ENCODE results near the gene ZNF432. TPM values are rescaled to one million over a fixed set of nuclear protein-coding genes. Genes with fewer than 3 reads are reported as not detected.

ZNF432 gene
- total RNA-seq, 4 donors from 2014 or later = 2.1 to 9.5 (median 4.4) TPM

DNA sequence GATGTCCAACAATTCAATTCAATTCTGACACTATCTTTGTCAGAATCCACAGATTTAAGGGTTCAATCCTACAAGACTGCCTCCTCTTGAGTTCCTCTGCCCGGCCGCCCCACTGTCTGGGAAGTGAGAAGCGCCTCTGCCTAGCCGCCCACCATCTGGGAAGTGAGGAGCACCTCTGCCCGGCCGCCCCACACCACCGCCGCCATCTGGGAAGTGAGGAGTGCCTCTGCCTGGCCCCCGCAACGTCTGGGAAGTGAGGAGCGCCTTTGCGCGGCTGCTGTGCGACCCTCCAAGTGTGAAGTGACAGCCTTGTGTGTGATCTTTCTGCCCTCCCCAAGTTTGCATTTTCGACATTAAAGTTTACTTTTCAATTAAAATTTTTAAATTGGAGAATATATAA, 26.4 kb downstream of the ZNF432 start:
- peaks cover 4 to 5% of the 10 kb centered on the region in 2 donors for H3K4me1 ChIP-seq
- ATAC-seq = no peak
- in situ Hi-C loops (cut with MboI; ENCODE audit: low sequenced_read_pairs in 4 of 4) = no loop called here
- no peak for DNase-seq
- peaks cover 0 to 59% (median 2%) of the 10 kb centered on the region in 3 donors for H3K9me3 ChIP-seq
- H3K27me3 ChIP-seq = no peaks in the 10 kb centered on the region
- intact Hi-C loops (cut with DNase I; ENCODE audit: low total_unique reads) = loop anchor here (10.0 kb wide), 1 partner anchor 317 kb away; no protein-coding TSS in a partner anchor
- no peak overlapping the region for H3K27ac ChIP-seq
- H3K4me3 ChIP-seq = peak overlapping the region in 1 of 4 donors; percentile 4
- no peak for TF ChIP-seq CTCF (IDR thresholded peaks at IDR 0.05 in 4 of 5, conservative IDR thresholded peaks at IDR 0.05 in 1 of 5)
- no peak for TF ChIP-seq POLR2A (IDR thresholded peaks at IDR 0.05)
- H3K36me3 ChIP-seq = peaks cover 48 to 99% of the 10 kb centered on the region in 2 donors

DNA sequence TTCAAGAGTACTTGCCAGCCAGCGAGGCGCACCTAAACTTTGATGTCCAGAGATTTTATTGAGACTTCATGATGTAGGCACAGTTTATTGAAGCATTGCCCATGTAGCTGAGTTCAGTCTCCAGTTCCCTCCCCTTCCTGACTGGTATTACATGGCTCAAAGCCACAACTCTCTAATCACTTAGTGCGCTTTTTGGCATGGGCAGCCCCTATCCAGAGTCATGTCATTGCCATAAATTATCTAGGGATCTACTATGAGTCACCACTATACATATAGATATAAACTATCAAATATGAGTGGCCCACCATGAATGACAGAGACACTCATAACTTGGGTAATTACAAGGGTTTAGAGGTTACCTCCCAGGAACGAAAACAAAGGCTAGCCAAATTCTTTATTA, 28.1 kb downstream of the ZNF432 start:
- ATAC-seq (no peak), DNase-seq (no peak)
- Histone ChIP-seq H3K9me3 (peaks cover 0 to 66% (median 2%) of the 10 kb centered on the region in 3 donors), H3K4me3 (peak overlapping the region in 1 of 4 donors; percentile 4), H3K27ac (no peak overlapping the region), H3K27me3 (no peaks in the 10 kb centered on the region), H3K36me3 (peaks cover 60 to 100% of the 10 kb centered on the region in 2 donors), H3K4me1 (no peaks in the 10 kb centered on the region)
- intact Hi-C loops (cut with DNase I; ENCODE audit: low total_unique reads) (loop anchor here (10.0 kb wide), 1 partner anchor 316 kb away; no protein-coding TSS in a partner anchor), in situ Hi-C loops (cut with MboI; ENCODE audit: low sequenced_read_pairs in 4 of 4) (no loop called here)
- TF ChIP-seq POLR2A (IDR thresholded peaks at IDR 0.05) = no peak
- TF ChIP-seq CTCF (IDR thresholded peaks at IDR 0.05 in 4 of 5, conservative IDR thresholded peaks at IDR 0.05 in 1 of 5) = no peak

- no peaks in the 10 kb centered on the region for H3K27me3 ChIP-seq
- H3K36me3 ChIP-seq = peaks cover 0 to 33% of the 10 kb centered on the region in 2 donors
- H3K4me3 ChIP-seq = no peak overlapping the region
- in situ Hi-C loops (cut with MboI; ENCODE audit: low sequenced_read_pairs in 4 of 4) = no loop called here
- no peak for ATAC-seq
- H3K4me1 ChIP-seq = peaks cover 0 to 5% of the 10 kb centered on the region in 2 donors
- intact Hi-C loops (cut with DNase I; ENCODE audit: low total_unique reads) = no loop called here
- H3K27ac ChIP-seq = no peak overlapping the region
- H3K9me3 ChIP-seq = peaks cover 0 to 32% (median 0%) of the 10 kb centered on the region in 3 donors
- no peak for TF ChIP-seq POLR2A (IDR thresholded peaks at IDR 0.05)
- no peak for DNase-seq
Measured at GRCh38 chr19:52010674-52011073, 38.0 kb downstream of the ZNF432 start.

DNA sequence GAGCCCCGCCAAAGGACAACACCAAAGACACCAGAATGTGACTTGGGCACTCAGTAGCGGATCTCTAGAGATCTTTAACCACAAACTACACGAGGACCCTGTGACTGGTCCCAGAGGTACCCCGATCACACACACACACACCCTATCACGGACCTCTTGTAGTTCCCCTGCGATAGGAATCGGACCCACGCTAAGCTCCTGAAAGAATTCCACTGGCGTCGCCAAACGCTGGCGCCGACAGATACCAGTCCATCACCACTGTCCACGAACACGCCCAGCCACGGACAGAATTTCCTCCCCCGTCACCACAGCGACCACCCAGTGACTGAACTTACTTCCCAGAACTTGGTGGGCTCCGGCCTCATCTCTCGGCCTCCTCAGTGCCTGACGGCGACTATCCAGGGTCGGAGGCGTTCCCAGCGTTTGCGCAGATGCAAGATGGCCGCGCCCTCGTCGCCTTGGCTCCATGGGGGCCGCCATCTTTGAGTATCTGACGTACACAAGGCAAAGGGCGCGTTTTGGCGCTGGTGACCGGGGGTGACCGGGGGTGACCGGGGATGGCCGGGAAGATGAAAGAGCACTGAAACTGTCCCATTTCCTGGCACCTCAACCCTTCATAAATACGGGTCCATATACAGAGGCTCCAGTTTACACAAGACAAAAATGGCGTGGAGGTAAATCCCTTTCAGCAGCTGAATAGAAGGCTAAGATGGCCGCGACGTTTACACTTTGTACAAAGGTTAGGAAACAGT, 40.7 kb downstream of the ZNF432 start, which contains the start of gene ZNF615:
ZNF615 (minus strand) TSS at position 406 of the 752 bp plus-strand sequence. CDS start 4,500 bp downstream, outside the sequence.
- Histone ChIP-seq H3K4me3 (peak within 1 kb of the TSS; percentile 82 to 97 (median 88)), H3K27me3 (no peaks in the 10 kb centered on the region), H3K36me3 (peaks cover 3 to 24% of the 10 kb centered on the region in 2 donors), H3K4me1 (peaks cover 0 to 5% of the 10 kb centered on the region in 2 donors), H3K9me3 (peaks cover 0 to 17% (median 0%) of the 10 kb centered on the region in 3 donors), H3K27ac (peak within 1 kb of the TSS; percentile 75 to 86 (median 82))
- peak; percentile 77 to 81 for DNase-seq
- TF ChIP-seq CTCF (IDR thresholded peaks at IDR 0.05 in 4 of 5, conservative IDR thresholded peaks at IDR 0.05 in 1 of 5) = no peak
- TF ChIP-seq POLR2A (IDR thresholded peaks at IDR 0.05) = peak; percentile 10 to 14
- intact Hi-C loops (cut with DNase I; ENCODE audit: low total_unique reads) (loop anchor here (1.0 to 10.0 kb wide), 5 partner anchors 20 to 413 kb away; partner anchors contain the start of genes ZNF350, ZNF432, ZNF613 and ZNF614), in situ Hi-C loops (cut with MboI; ENCODE audit: low sequenced_read_pairs in 4 of 4) (no loop called here)
- peak; percentile 94 to 98 for ATAC-seq

DNA sequence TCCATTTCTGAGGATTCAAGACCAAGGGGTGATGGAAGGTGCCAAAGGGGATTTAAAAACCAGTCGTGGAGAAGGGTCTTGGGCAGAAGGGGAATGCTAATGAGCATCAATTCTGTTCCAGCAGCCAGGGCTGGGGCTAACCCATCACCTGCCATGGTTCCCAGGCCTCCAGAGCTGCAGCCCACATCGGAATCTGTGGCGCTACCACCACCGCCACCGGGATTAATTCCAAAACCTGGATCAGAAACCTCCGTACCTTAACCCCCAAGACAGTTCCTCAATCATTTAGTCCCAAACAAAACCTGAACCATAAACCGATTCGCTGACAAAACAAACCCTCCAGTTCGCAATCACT, 41.2 kb downstream of the ZNF432 start:
- no peak for ATAC-seq
- no peak for DNase-seq
- intact Hi-C loops (cut with DNase I; ENCODE audit: low total_unique reads) (loop anchor here (10.0 kb wide), 1 partner anchor 413 kb away; no protein-coding TSS in a partner anchor), in situ Hi-C loops (cut with MboI; ENCODE audit: low sequenced_read_pairs in 4 of 4) (no loop called here)
- Histone ChIP-seq H3K36me3 (peaks cover 3 to 24% of the 10 kb centered on the region in 2 donors), H3K4me3 (peak overlapping the region; percentile 82 to 97 (median 88)), H3K27me3 (no peaks in the 10 kb centered on the region), H3K27ac (peak overlapping the region; percentile 75 to 86 (median 82)), H3K9me3 (peaks cover 0 to 17% (median 0%) of the 10 kb centered on the region in 3 donors), H3K4me1 (peaks cover 0 to 5% of the 10 kb centered on the region in 2 donors)
- no peak for TF ChIP-seq POLR2A (IDR thresholded peaks at IDR 0.05)
- no peak for TF ChIP-seq CTCF (IDR thresholded peaks at IDR 0.05 in 4 of 5, conservative IDR thresholded peaks at IDR 0.05 in 1 of 5)

All from gastrocnemius medialis (tissue), 4 donors.